Embryonic facial prominence (tissue), 1 donor: ENCODE results near the gene FAM98A.

Experiments used
- DNase-seq: peaks from one replicate; pipeline ENCODE4 v3.0.0-alpha.2; 2016; ENCODE audit errors: extremely low spot score

Gene FAM98A

DNA sequence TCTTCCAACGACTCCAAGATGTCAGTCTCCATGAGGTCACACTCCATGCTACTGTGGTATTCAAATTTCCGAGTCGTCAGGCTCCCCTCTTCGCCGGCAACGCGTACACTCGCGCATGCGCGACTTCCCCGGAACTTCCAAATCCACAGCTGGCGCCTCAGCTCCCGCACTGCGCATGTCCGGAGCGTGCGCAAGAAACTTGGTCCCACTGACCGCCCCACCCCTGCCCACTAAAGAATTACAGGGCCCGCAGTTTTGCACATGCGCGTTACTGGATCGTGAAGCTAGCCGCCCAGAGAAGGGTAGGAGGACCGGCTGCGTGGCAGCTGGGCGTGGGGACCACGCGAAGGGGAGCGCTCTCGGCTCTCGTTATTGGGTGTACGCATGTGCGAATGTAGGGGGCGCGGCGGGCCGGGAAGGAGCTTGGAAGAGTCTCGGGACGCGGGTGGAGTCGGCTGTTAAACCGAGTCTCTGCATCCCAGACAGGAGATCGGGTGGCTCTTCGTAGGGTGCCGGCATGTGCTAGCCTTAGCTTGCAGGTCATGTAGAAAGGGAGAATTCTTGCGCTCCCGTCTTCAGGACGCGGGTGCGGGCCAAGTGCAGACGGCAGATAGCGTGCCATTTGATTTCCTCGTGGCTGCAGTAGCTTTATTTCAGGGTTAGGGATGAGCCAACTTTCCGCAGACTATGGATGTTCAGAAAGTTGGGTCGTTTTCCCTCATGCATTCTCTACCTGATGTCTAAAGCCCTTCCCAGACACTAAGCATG is at the start of gene FAM98A:
Gene FAM98A (minus strand): TSS at position 125 of the 768 bp plus-strand sequence. CDS start 78 bp downstream, at position 47.
- peak; percentile 98 for DNase-seq

- DNase-seq, result no peak
Observed at GRCh38 chr2:33645861-33646260, 46.8 kb upstream of the FAM98A start.

GRCh38 chr2:33644215-33644614 is 45.1 kb upstream of the FAM98A start:
- no peak for DNase-seq

- DNase-seq, result no peak
Observed at GRCh38 chr2:33636001-33636400, 36.9 kb upstream of the FAM98A start.

DNA sequence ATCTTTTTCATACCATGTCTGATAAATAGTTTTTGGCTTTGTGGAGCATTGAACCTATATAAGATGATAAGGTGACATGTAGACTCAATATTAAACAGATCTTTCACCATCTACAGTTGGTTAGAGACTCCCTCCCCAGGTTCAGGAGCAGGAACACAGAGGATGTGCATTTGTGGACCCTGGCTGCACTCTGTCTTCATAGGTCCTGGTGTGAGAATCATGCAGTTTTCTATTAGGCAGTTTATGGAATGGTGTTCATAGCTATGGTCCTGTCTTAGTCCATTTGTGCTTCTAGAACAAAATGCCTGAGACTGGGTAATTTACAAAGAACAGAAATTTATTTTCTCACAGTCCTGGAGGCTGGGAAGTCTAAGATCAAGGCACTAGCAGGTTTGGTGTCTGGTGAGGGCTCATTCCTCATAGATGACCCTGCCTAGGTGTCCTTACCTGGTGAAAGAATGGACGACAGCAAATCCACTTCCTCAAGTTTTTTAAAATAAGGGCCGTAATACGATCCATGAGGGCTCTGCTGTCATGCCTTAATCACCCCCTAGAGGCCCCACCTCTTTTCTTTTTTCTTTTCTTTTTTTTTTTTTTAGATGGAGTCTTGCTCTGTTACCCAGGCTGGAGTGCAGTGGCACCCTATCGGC is 35.3 kb upstream of the FAM98A start:
- DNase-seq, result no peak

DNA sequence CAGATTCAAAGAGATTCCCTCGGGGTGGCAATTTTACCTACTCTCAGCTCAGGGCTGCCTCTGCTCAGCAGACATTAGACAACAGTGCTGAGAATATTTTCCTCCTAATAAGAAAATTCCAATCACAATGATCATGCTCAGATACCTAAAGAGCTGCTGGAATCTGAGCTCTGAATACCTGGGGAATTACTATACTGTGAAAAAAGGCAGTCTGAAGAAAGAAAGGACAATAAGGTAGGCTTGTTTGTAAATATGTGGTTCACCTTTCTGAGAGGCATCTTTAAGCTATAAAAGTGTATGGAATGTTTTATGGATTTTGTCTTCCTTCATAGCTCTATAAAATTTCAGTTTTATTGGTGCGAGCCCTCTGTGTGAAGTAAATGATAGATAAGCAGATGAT is 34.2 kb upstream of the FAM98A start:
- DNase-seq, result no peak

GRCh38 chr2:33632831-33633230 is 33.7 kb upstream of the FAM98A start:
- DNase-seq, result no peak

- DNase-seq, result no peak
Observed at GRCh38 chr2:33628031-33628827, 29.1 kb upstream of the FAM98A start.

- no peak for DNase-seq
Observed at GRCh38 chr2:33619028-33619427, 19.9 kb upstream of the FAM98A start.

- DNase-seq, result no peak
Observed at GRCh38 chr2:33617989-33618388, 18.9 kb upstream of the FAM98A start.

DNA sequence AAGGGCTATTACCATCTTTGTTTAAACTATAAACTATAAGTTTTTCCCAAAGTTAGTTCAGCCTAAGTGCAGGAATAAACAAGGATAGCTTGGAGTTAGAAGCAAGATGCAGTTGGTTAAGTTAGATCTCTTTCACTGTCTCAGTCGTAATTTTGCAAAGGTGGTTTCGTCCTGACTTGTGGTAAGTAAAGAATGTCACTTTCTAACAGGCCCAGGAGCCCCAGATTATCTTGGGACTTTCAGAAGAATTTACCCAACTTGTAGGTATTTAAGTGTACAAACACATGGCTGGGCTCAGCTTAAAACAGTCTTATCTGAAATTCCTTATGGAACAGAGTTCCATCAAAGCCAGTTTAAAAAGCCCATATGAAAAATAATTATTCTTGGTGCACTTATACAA is 18.3 kb upstream of the FAM98A start:
- DNase-seq, result no peak

GRCh38 chr2:33616873-33617272 is 17.8 kb upstream of the FAM98A start:
- DNase-seq, result no peak

GRCh38 chr2:33614190-33614589 is 15.1 kb upstream of the FAM98A start:
- DNase-seq, result no peak

- DNase-seq, result no peak
Observed at GRCh38 chr2:33607905-33608304, 8.8 kb upstream of the FAM98A start.

DNA sequence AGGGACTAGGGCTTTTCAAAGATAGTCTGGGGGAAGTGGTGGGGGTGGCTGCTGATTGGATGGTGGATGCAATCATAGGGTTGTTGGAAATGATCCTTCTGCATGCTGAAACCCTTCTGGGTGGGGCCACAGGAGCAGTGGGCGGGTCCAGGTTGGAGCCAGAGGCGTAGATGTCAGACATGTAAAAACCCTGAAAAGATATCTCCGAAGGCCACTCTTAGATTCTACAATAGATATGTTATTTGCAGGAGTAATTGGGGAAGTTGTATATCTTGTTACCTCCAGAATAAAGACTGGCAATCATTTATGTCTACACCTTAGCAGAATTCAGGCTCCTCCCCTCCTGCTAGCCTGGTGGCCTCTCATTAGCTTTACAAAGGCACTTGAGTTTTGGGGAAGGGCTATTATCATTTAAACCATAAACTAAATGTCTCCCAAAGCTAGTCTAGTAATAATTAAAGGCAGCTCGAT is 8.2 kb upstream of the FAM98A start:
- DNase-seq, result no peak

GRCh38 chr2:33606622-33607021 is 7.5 kb upstream of the FAM98A start:
- DNase-seq, result no peak

DNA sequence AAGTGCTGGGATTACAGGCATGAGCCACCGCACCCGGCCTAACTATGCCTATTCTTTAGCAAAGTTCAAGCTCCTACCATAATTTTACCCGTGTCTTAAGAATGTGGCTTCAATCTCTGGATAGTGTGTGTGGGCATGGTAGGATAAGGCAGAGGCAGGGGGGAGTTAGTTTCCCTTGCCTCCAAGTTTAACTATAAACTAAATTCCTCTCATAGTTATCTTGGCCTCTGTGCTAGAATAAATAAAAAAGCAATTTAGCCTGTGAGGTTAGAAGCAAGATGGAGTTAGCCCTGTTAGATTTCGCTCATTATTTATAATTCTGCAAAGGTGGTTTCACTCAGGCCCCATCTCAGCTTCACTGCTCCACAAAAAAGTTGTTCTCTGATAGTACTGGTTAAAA is 7.0 kb upstream of the FAM98A start:
- no peak for DNase-seq

GRCh38 chr2:33605056-33605455 is 6.0 kb upstream of the FAM98A start:
- no peak for DNase-seq

DNA sequence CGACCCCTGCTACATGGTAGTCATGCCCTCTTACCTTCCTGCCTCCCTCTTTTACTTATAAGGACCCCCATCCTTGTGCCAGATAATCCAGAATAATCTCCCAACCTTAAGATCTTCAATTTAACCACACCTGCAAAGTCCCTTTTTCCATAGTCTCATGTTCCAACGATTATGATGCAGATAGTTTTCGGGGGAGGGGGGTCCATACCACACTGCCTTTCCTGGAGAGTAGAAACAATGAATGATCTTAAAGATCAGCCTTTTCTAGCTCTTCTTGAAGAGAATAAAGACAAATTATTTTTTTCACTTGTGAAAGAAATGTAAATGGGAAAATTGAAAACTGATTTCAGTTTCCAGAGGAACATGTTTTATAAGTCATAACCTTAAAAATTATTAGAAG is 4.3 kb upstream of the FAM98A start:
- no peak for DNase-seq

GRCh38 chr2:33602201-33602830 is 3.2 kb upstream of the FAM98A start:
- no peak for DNase-seq

GRCh38 chr2:33599943-33600192 is 769 bp upstream of the FAM98A start:
- no peak for DNase-seq

- DNase-seq, result no peak
Observed at GRCh38 chr2:33598561-33599174, 431 bp downstream of the FAM98A start.
